HEK293 (cell line): ENCODE data around the gene ERVMER34-1.

Experiments
- CTCF ChIA-PET: fragments of 350-600 bp; formaldehyde crosslinking; extraction: SDS; loops from one replicate; lab custom pipeline; 2021; ENCODE audit warnings: antibody characterized with exemption; lab: Yijun Ruan, JAX
- POLR2A ChIA-PET: fragments of 300-600 bp; formaldehyde crosslinking; extraction: SDS; loops from one replicate; lab custom pipeline; 2020; ENCODE audit warnings: antibody characterized with exemption, inconsistent platforms; lab: Yijun Ruan, JAX
- H3K27ac ChIP-seq: fragments of 200-500 bp; sonication (Bioruptor generic); 2 replicates; pipeline ENCODE4 v1.5.1; 2014; ENCODE audit warnings: low read depth, low read length, control low read depth, inconsistent platforms; ENCODE audit errors: extremely low read depth
- H3K36me3 ChIP-seq, 2 experiments: fragments of 200-500 bp in 1 of 2; sonication (Bioruptor generic) in 1 of 2; 1 replicate in 1 of 2; 2 replicates in 1 of 2; pipeline ENCODE4 v1.5.1; 2014 to 2017; ENCODE audit warnings: inconsistent platforms in 2 of 2, low read length in 2 of 2; ENCODE audit not compliant: control insufficient read depth in 2 of 2, insufficient read depth in 1 of 2
- H3K4me1 ChIP-seq: fragments of 200-500 bp; sonication (Bioruptor generic); 2 replicates; pipeline ENCODE4 v1.5.1; 2014; ENCODE audit warnings: mild to moderate bottlenecking, low read length, inconsistent platforms; ENCODE audit not compliant: control insufficient read depth, insufficient read depth
- H3K4me3 ChIP-seq: 2 replicates; pipeline ENCODE4 v1.5.1; 2011; ENCODE audit warnings: low read depth, mild to moderate bottlenecking, control low read depth, low read length, moderate library complexity
- H3K9me3 ChIP-seq: fragments of 200-500 bp; sonication (Bioruptor generic); 2 replicates; pipeline ENCODE4 v1.5.1; 2014; ENCODE audit warnings: low read depth, low read length, inconsistent platforms; ENCODE audit not compliant: control insufficient read depth, insufficient read depth
- INSM2 ChIP-seq: fragments of 450-650 bp; formaldehyde crosslinking; IDR thresholded peaks from 2 replicates; pipeline ENCODE4 v1.5.1; 2016; ENCODE audit warnings: missing biosample characterization, missing genetic modification characterization
- SP7 ChIP-seq: fragments of 450-650 bp; formaldehyde crosslinking; IDR thresholded peaks from 2 replicates; pipeline ENCODE4 v1.5.1; 2016; ENCODE audit warnings: missing biosample characterization, missing genetic modification characterization
- TSHZ1 ChIP-seq: fragments of 450-650 bp; formaldehyde crosslinking; IDR thresholded peaks from 2 replicates; pipeline ENCODE4 v1.5.1; 2016; ENCODE audit warnings: missing biosample characterization, missing genetic modification characterization, borderline replicate concordance
- ZBTB10 ChIP-seq: fragments of 450-650 bp; formaldehyde crosslinking; IDR thresholded peaks from 2 replicates; pipeline ENCODE4 v1.5.1; 2016; ENCODE audit warnings: missing biosample characterization, missing genetic modification characterization
- ZNF146 ChIP-seq: fragments of 450-650 bp; formaldehyde crosslinking; IDR thresholded peaks from 2 replicates; pipeline ENCODE4 v1.5.1; 2016; ENCODE audit warnings: missing biosample characterization, missing genetic modification characterization
- ZNF362 ChIP-seq: fragments of 450-650 bp; formaldehyde crosslinking; IDR thresholded peaks from 2 replicates; pipeline ENCODE4 v1.5.1; 2016; ENCODE audit warnings: missing biosample characterization, missing genetic modification characterization
- ZNF623 ChIP-seq: fragments of 450-650 bp; formaldehyde crosslinking; IDR thresholded peaks from 2 replicates; pipeline ENCODE4 v1.5.1; 2016; ENCODE audit warnings: missing biosample characterization, missing genetic modification characterization
- TF ChIP-seq, protein P1 (sequence below): fragments of 450-650 bp; formaldehyde crosslinking; optimal IDR thresholded peaks from 2 replicates; pipeline ENCODE3; 2016; ENCODE audit warnings: missing biosample characterization, mild to moderate bottlenecking, missing genetic modification characterization

Gene ERVMER34-1

DNA sequence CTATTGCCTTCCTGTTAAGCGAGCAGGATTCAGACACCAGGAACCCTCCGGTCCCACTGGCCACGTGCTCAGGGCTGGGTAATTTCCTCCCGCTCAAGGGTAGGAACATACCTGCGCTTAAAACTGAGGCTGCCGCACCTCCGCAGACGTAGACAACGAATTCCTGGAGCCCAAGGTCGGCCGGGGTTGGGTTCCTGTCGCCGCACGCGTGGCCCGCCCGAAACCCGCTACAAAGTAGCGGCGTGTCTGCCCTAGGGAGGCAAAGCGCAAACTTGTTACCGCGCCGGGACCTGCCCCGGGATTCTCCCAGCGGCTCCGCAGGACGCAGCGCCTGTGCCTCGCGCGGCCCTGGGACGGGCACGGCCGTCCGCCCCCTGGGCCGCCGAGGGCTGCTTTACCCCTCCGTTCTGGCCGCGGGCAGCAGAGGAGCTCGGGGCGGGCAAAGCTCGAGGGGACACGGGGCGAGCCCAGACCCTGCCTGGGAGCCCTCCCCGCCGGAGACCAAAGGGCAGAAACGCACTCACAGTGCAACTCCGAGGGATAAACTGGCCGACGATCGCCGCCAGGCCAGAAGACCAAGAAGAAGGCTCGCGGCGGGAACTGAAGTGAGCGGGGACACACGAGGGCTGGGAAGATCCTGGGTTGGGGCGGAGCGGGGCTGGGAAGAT is at the start of gene ERVMER34-1:
Gene ERVMER34-1, minus strand, starts transcription at position 607 of the 668 bp plus-strand sequence. CDS start 5,905 bp downstream, outside the sequence.
- peak within 1 kb of the TSS; percentile 39 for H3K4me3 ChIP-seq
- no peaks in the 10 kb centered on the region for H3K36me3 ChIP-seq

More for the DNA sequence above, at the start of gene ERVMER34-1:
- TF ChIP-seq ZNF623 (tag by site-specific recombination) (no peak), TSHZ1 (tag by site-specific recombination) (no peak), INSM2 (tag by site-specific recombination) (no peak), SP7 (tag by site-specific recombination) (no peak), ZBTB10 (tag by site-specific recombination) (no peak), ZNF146 (no peak), ZNF362 (tag by site-specific recombination) (no peak)
- TF ChIP-seq, protein P1, sequence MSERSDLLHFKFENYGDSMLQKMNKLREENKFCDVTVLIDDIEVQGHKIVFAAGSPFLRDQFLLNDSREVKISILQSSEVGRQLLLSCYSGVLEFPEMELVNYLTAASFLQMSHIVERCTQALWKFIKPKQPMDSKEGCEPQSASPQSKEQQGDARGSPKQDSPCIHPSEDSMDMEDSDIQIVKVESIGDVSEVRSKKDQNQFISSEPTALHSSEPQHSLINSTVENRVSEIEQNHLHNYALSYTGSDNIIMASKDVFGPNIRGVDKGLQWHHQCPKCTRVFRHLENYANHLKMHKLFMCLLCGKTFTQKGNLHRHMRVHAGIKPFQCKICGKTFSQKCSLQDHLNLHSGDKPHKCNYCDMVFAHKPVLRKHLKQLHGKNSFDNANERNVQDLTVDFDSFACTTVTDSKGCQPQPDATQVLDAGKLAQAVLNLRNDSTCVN (tag by site-specific recombination) = peak; percentile 45
- H3K4me1 ChIP-seq = no peaks in the 10 kb centered on the region
- POLR2A ChIA-PET = interaction anchor here (1.9 kb wide), 1 partner anchor 38 kb away, joined by 9 read pairs; no protein-coding TSS in a partner anchor
- H3K9me3 ChIP-seq = no peaks in the 10 kb centered on the region
- CTCF ChIA-PET = no interaction called here
- H3K27ac ChIP-seq = peak within 1 kb of the TSS; percentile 18; the same call in 1 of the 2 replicates
